Activated CD8-positive, alpha-beta T cell treated with anti-CD3 and anti-CD28 coated beads for 36 hours (primary cell): Measurements from ENCODE around the gene CUBN. TPM values are rescaled to one million over a fixed set of nuclear protein-coding genes. Genes with fewer than 3 reads are reported as not detected.

ENCODE experiments used
- ATAC-seq: fragments of 200-7000 bp; cut with Tn5 transposase; one replicate; pipeline ENCODE4 v1.10.0; 2021; ENCODE audit warnings: mild to moderate bottlenecking, moderate library complexity
- CTCF ChIA-PET: fragments of 350-600 bp; sonication (Branson Sonifier 250); formaldehyde crosslinking; loops from one replicate; lab custom pipeline; 2021; ENCODE audit warnings: antibody characterized with exemption; lab: Charles Lee
- POLR2A ChIA-PET: fragments of 350-600 bp; sonication (Branson Sonifier 250); formaldehyde crosslinking; loops from one replicate; lab custom pipeline; 2021; ENCODE audit warnings: antibody characterized with exemption; lab: Charles Lee
- DNase-seq: peaks from one replicate; pipeline ENCODE4 v3.0.0-alpha.2; 2020
- H3K27ac Mint-ChIP-seq: one replicate; pipeline ENCODE4 v1.8.0; 2021; ENCODE audit warnings: mild to moderate bottlenecking, mixed read lengths
- H3K27me3 Mint-ChIP-seq: one replicate; pipeline ENCODE4 v1.8.0; 2021; ENCODE audit warnings: mixed read lengths
- H3K36me3 Mint-ChIP-seq: one replicate; pipeline ENCODE4 v1.8.0; 2021; ENCODE audit warnings: low read depth, mixed read lengths
- H3K4me1 Mint-ChIP-seq: one replicate; pipeline ENCODE4 v1.8.0; 2021; ENCODE audit warnings: low read depth, mixed read lengths
- H3K4me3 Mint-ChIP-seq: one replicate; pipeline ENCODE4 v1.8.0; 2021; ENCODE audit warnings: mild to moderate bottlenecking, moderate library complexity, mixed read lengths
- H3K9me3 Mint-ChIP-seq: one replicate; pipeline ENCODE4 v1.8.0; 2021; ENCODE audit warnings: mixed read lengths
- CTCF ChIP-seq: fragments of 200-600 bp; IDR thresholded peaks from one replicate; pipeline ENCODE4 v1.8.0; 2022; ENCODE audit warnings: antibody characterized with exemption, mild to moderate bottlenecking
- intact Hi-C: fragments of 100-400 bp; cut with micrococcal nuclease; formaldehyde crosslinking; loops from one replicate; pipeline ENCODE4 v1.10.0; 2022
- total RNA-seq, 2 experiments: library from RNA; stranded (reverse); gene quantifications; one replicate each; pipeline ENCODE4 v1.2.3, GENCODE V29; 2021

CUBN gene
- total RNA-seq, 2 experiments from 2014 or later, result 0.38 to 0.65 TPM

- DNase-seq (peak; percentile 84), ATAC-seq (peak; percentile 90)
- ChIA-PET POLR2A (interaction anchor here (0.8 to 2.3 kb wide), 3 partner anchors 14 to 85 kb away, joined by 4 to 6 read pairs (median 4); partner anchors contain the start of gene VIM), CTCF (interaction anchor here (0.8 to 2.2 kb wide), 5 partner anchors 43 to 121 kb away, joined by 3 to 10 read pairs (median 3); partner anchors contain the start of gene TRDMT1)
- TF ChIP-seq CTCF, result no peak
- Mint-ChIP-seq H3K36me3 (peaks cover 2% of the 10 kb centered on the region), H3K4me3 (no peak overlapping the region), H3K27ac (peak overlapping the region; percentile 62), H3K9me3 (no peaks in the 10 kb centered on the region), H3K27me3 (no peaks in the 10 kb centered on the region), H3K4me1 (peaks cover 26% of the 10 kb centered on the region)
- intact Hi-C loops, result loop anchor here (5.0 kb wide), 1 partner anchor 117 kb away; no protein-coding TSS in a partner anchor
Observed at GRCh38 chr10:17144757-17145156, 15.1 kb upstream of the CUBN start.

GRCh38 chr10:17144032-17144431, 14.4 kb upstream of the CUBN start:
- DNase-seq, result no peak

DNA sequence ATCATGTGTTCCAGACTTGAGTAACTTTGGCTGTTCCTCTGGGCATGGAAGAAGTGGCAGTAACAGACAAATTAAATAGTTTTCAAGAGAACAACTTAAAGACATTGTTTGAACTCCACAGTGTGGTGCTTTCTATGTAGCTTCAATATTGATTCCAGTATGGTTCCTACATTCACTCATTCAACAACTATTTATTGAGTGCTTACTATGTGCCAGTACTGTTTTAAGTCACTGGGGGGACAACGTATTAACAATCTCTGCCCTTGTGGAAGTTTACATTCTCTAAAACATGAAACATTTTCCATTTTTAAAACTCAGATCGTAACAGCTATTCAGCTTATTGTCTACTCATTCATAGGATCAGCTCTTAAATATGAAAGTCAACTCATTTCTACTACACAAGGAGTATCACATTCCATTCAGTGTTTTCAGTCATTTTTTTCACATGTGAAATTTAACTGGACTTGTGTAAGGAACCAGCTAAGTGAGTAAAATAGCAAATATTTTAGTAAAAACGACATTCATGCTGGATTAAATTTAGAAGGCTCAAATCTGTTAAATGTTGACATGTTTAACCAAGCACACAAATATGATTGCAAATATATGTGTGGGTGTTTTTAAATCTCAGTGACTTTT, 13.6 kb upstream of the CUBN start:
- ChIA-PET CTCF (interaction anchor here (0.5 to 2.2 kb wide), 3 partner anchors 58 to 168 kb away, joined by 3 to 10 read pairs (median 6); partner anchors contain the start of gene TRDMT1), POLR2A (interaction anchor here (1.1 kb wide), 1 partner anchor 87 kb away, joined by 5 read pairs; no protein-coding TSS in a partner anchor)
- intact Hi-C loops, result loop anchor here (5.0 kb wide), 1 partner anchor 116 kb away; no protein-coding TSS in a partner anchor
- DNase-seq (no peak), ATAC-seq (no peak)
- Mint-ChIP-seq H3K27ac (no peak overlapping the region), H3K9me3 (no peaks in the 10 kb centered on the region), H3K27me3 (no peaks in the 10 kb centered on the region), H3K36me3 (peaks cover 2% of the 10 kb centered on the region), H3K4me3 (no peak overlapping the region), H3K4me1 (peaks cover 26% of the 10 kb centered on the region)
- no peak for TF ChIP-seq CTCF

More at GRCh38 chr10:17144032-17144431, 14.4 kb upstream of the CUBN start:
- no peaks in the 10 kb centered on the region for H3K9me3 Mint-ChIP-seq
- TF ChIP-seq CTCF, result no peak
- H3K27ac Mint-ChIP-seq, result peak overlapping the region; percentile 4
- no peak overlapping the region for H3K4me3 Mint-ChIP-seq
- peaks cover 26% of the 10 kb centered on the region for H3K4me1 Mint-ChIP-seq
- H3K36me3 Mint-ChIP-seq, result peaks cover 2% of the 10 kb centered on the region
- intact Hi-C loops, result loop anchor here (5.0 kb wide), 1 partner anchor 117 kb away; no protein-coding TSS in a partner anchor
- ATAC-seq, result no peak
- ChIA-PET CTCF (interaction anchor here (0.8 to 2.2 kb wide), 6 partner anchors 42 to 186 kb away, joined by 3 to 10 read pairs (median 3); partner anchors contain the start of gene TRDMT1), POLR2A (interaction anchor here (0.8 to 2.3 kb wide), 3 partner anchors 15 to 86 kb away, joined by 4 to 6 read pairs (median 5); partner anchors contain the start of gene VIM)
- H3K27me3 Mint-ChIP-seq, result no peaks in the 10 kb centered on the region

DNA sequence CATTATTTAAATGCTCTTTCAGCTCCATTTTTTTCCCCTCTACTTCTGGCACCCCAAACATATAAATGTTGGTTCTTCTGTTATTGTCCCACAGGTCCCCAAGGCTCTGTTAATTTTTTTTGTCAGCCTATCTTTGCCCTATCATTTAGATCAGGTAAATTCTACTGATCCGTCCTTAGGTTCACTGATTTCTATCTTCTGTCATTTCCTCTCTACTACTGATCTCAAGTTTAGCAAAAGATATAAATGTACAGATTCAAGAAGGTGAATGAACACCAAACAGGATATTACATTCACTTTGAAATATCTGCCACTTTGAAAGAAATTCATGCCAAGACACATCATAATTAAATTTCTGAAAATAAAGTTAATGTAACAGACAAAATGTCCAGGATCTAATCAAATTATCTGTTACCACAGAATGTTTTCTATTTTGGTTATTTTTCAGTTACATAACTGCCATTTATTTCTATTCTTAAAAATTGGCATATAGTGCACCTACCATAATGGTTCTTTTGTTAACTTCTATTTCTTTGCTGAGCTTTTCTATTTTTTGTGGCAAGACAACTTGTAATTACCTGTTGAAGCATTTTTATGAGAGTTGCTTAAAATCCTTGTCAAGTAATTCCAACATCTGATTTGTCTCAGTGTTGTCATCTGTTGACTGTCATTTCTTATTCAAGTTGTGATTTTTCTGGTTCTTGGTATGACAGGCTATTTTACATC, 12.1 kb upstream of the CUBN start:
- H3K36me3 Mint-ChIP-seq, result peaks cover 2% of the 10 kb centered on the region
- intact Hi-C loops, result loop anchor here (5.0 kb wide), 1 partner anchor 114 kb away; no protein-coding TSS in a partner anchor
- no peaks in the 10 kb centered on the region for H3K9me3 Mint-ChIP-seq

More for the DNA sequence above, 12.1 kb upstream of the CUBN start:
- TF ChIP-seq CTCF, result no peak
- Mint-ChIP-seq H3K4me3 (no peak overlapping the region), H3K4me1 (peaks cover 26% of the 10 kb centered on the region), H3K27me3 (no peaks in the 10 kb centered on the region), H3K27ac (no peak overlapping the region)
- no peak for ATAC-seq
- DNase-seq, result no peak
- CTCF ChIA-PET, result interaction anchor here (1.1 kb wide), 1 partner anchor 12 kb away, joined by 3 read pairs; no protein-coding TSS in a partner anchor
- POLR2A ChIA-PET, result no interaction called here
